HEK293 (cell line): ENCODE data around the gene ELAC2.

Experiments
- CTCF ChIP-seq: fragments of 450-650 bp; formaldehyde crosslinking; IDR thresholded peaks from 2 replicates; pipeline ENCODE4 v1.5.1; 2016; ENCODE audit warnings: missing biosample characterization, missing genetic modification characterization
- GLI2 ChIP-seq: fragments of 450-650 bp; formaldehyde crosslinking; IDR thresholded peaks from 2 replicates; pipeline ENCODE4; 2017; ENCODE audit warnings: missing biosample characterization, missing genetic modification characterization, low read depth, borderline replicate concordance
- WT1 ChIP-seq: fragments of 450-650 bp; formaldehyde crosslinking; IDR thresholded peaks from 2 replicates; pipeline ENCODE4 v1.5.1; 2016; ENCODE audit warnings: missing biosample characterization, missing genetic modification characterization
- ZNF10 ChIP-seq: fragments of 450-650 bp; formaldehyde crosslinking; IDR thresholded peaks from 2 replicates; pipeline ENCODE4 v1.5.1; 2017; ENCODE audit warnings: missing biosample characterization, missing genetic modification characterization
- ZNF138 ChIP-seq: fragments of 450-650 bp; formaldehyde crosslinking; IDR thresholded peaks from 2 replicates; pipeline ENCODE4 v1.5.1; 2016; ENCODE audit warnings: missing biosample characterization, missing genetic modification characterization, borderline replicate concordance
- ZNF274 ChIP-seq, 2 experiments: fragments of 200-500 bp in 1 of 2; fragments of 450-650 bp in 1 of 2; sonication (Bioruptor generic) in 1 of 2; formaldehyde crosslinking in 1 of 2; IDR thresholded peaks; 2 replicates each; pipeline versions ENCODE4 v1.5.1 to v1.6.1; 2014 to 2016; ENCODE audit warnings: borderline replicate concordance in 1 of 2, inconsistent platforms in 1 of 2, low read length in 1 of 2, missing biosample characterization in 1 of 2, missing genetic modification characterization in 1 of 2
- ZNF521 ChIP-seq: fragments of 450-650 bp; formaldehyde crosslinking; IDR thresholded peaks from 2 replicates; pipeline ENCODE4 v1.5.1; 2017; ENCODE audit warnings: missing biosample characterization, mild to moderate bottlenecking, missing genetic modification characterization
- ZNF629 ChIP-seq: fragments of 450-650 bp; formaldehyde crosslinking; IDR thresholded peaks from 2 replicates; pipeline ENCODE4 v1.5.1; 2017; ENCODE audit warnings: missing biosample characterization, missing genetic modification characterization
- ZNF660 ChIP-seq: fragments of 450-650 bp; IDR thresholded peaks from 2 replicates; pipeline ENCODE4 v1.5.1; 2018; ENCODE audit warnings: missing biosample characterization, mild to moderate bottlenecking, missing genetic modification characterization
- TF ChIP-seq, protein P1 (sequence below): fragments of 450-650 bp; formaldehyde crosslinking; IDR thresholded peaks from 2 replicates; pipeline ENCODE4 v1.5.1; 2016; ENCODE audit warnings: missing biosample characterization, missing genetic modification characterization, low read depth
- TF ChIP-seq, protein P2 (sequence below): fragments of 450-650 bp; formaldehyde crosslinking; IDR thresholded peaks from 2 replicates; pipeline ENCODE4 v1.5.1; 2016; ENCODE audit warnings: missing biosample characterization, missing genetic modification characterization
- TF ChIP-seq, protein P3 (sequence below): fragments of 450-650 bp; formaldehyde crosslinking; IDR thresholded peaks from 2 replicates; pipeline ENCODE4 v1.5.1; 2016; ENCODE audit warnings: missing biosample characterization, missing genetic modification characterization
- TF ChIP-seq, protein P4 (sequence below): fragments of 450-650 bp; formaldehyde crosslinking; IDR thresholded peaks from 2 replicates; pipeline ENCODE4 v1.5.1; 2016; ENCODE audit warnings: missing biosample characterization, missing genetic modification characterization
- TF ChIP-seq, protein P5 (sequence below): fragments of 450-650 bp; formaldehyde crosslinking; conservative IDR thresholded peaks from 2 replicates; pipeline ENCODE4 v1.5.1; 2016; ENCODE audit warnings: low read depth, missing biosample characterization, missing genetic modification characterization

DNA sequence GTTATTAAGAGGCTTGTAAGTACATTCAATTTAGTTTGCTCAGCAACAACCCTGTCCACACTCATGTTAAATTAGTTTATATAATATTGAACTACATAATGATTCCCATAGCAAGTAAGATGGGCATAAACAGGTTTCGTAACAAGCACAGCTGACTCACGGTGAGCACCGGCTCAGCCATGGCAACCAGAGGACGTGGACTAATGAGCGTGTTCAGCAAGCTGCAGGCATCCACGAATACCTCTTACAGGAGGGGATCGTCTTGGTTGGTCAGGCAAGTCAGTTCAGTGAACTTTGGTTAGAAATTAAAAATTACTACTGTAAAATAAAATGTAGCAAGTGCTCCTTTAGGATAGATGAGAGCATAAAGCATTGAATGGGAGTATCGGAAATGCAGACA lies 58.4 kb downstream of the ELAC2 start:
- TF ChIP-seq WT1 (tag by site-specific recombination), result no peak
- TF ChIP-seq ZNF629 (tag by site-specific recombination), result no peak
- TF ChIP-seq, protein P1, sequence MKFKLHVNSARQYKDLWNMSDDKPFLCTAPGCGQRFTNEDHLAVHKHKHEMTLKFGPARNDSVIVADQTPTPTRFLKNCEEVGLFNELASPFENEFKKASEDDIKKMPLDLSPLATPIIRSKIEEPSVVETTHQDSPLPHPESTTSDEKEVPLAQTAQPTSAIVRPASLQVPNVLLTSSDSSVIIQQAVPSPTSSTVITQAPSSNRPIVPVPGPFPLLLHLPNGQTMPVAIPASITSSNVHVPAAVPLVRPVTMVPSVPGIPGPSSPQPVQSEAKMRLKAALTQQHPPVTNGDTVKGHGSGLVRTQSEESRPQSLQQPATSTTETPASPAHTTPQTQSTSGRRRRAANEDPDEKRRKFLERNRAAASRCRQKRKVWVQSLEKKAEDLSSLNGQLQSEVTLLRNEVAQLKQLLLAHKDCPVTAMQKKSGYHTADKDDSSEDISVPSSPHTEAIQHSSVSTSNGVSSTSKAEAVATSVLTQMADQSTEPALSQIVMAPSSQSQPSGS (tag by site-specific recombination), result no peak
- no peak for TF ChIP-seq ZNF274 (IDR thresholded peaks at IDR 0.05; ENCODE audit: low read length)
- TF ChIP-seq ZNF274 (tag by site-specific recombination; IDR thresholded peaks at IDR 0.05; ENCODE audit: borderline replicate concordance), result no peak
- TF ChIP-seq, protein P2, sequence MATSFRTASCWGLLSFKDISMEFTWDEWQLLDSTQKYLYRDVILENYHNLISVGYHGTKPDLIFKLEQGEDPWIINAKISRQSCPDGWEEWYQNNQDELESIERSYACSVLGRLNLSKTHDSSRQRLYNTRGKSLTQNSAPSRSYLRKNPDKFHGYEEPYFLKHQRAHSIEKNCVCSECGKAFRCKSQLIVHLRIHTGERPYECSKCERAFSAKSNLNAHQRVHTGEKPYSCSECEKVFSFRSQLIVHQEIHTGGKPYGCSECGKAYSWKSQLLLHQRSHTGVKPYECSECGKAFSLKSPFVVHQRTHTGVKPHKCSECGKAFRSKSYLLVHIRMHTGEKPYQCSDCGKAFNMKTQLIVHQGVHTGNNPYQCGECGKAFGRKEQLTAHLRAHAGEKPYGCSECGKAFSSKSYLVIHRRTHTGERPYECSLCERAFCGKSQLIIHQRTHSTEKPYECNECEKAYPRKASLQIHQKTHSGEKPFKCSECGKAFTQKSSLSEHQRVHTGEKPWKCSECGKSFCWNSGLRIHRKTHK (tag by site-specific recombination), result no peak
- TF ChIP-seq ZNF10 (tag by site-specific recombination), result no peak
- TF ChIP-seq, protein P3, sequence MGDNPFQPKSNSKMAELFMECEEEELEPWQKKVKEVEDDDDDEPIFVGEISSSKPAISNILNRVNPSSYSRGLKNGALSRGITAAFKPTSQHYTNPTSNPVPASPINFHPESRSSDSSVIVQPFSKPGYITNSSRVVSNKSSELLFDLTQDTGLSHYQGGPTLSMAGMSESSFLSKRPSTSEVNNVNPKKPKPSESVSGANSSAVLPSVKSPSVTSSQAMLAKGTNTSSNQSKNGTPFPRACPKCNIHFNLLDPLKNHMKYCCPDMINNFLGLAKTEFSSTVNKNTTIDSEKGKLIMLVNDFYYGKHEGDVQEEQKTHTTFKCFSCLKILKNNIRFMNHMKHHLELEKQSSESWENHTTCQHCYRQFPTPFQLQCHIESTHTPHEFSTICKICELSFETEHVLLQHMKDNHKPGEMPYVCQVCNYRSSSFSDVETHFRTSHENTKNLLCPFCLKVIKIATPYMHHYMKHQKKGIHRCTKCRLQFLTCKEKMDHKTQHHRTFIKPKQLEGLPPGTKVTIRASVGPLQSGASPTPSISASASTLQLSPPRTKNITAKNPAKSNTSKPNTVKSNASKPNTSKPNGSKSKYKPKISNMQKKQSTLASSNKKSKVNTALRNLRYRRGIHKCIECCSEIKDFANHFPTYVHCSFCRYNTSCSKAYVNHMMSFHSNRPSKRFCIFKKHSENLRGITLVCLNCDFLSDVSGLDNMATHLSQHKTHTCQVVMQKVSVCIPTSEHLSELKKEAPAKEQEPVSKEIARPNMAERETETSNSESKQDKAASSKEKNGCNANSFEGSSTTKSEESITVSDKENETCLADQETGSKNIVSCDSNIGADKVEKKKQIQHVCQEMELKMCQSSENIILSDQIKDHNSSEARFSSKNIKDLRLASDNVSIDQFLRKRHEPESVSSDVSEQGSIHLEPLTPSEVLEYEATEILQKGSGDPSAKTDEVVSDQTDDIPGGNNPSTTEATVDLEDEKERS (tag by site-specific recombination), result no peak
- no peak for TF ChIP-seq CTCF (tag by site-specific recombination)
- no peak for TF ChIP-seq ZNF660 (tag by site-specific recombination)
- TF ChIP-seq, protein P4, sequence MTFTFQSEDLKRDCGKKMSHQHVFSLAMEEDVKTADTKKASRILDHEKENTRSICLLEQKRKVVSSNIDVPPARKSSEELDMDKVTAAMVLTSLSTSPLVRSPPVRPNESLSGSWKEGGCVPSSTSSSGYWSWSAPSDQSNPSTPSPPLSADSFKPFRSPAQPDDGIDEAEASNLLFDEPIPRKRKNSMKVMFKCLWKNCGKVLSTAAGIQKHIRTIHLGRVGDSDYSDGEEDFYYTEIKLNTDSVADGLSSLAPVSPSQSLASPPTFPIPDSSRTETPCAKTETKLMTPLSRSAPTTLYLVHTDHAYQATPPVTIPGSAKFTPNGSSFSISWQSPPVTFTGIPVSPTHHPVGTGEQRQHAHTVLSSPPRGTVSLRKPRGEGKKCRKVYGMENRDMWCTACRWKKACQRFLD (tag by site-specific recombination), result no peak
- TF ChIP-seq, protein P5, sequence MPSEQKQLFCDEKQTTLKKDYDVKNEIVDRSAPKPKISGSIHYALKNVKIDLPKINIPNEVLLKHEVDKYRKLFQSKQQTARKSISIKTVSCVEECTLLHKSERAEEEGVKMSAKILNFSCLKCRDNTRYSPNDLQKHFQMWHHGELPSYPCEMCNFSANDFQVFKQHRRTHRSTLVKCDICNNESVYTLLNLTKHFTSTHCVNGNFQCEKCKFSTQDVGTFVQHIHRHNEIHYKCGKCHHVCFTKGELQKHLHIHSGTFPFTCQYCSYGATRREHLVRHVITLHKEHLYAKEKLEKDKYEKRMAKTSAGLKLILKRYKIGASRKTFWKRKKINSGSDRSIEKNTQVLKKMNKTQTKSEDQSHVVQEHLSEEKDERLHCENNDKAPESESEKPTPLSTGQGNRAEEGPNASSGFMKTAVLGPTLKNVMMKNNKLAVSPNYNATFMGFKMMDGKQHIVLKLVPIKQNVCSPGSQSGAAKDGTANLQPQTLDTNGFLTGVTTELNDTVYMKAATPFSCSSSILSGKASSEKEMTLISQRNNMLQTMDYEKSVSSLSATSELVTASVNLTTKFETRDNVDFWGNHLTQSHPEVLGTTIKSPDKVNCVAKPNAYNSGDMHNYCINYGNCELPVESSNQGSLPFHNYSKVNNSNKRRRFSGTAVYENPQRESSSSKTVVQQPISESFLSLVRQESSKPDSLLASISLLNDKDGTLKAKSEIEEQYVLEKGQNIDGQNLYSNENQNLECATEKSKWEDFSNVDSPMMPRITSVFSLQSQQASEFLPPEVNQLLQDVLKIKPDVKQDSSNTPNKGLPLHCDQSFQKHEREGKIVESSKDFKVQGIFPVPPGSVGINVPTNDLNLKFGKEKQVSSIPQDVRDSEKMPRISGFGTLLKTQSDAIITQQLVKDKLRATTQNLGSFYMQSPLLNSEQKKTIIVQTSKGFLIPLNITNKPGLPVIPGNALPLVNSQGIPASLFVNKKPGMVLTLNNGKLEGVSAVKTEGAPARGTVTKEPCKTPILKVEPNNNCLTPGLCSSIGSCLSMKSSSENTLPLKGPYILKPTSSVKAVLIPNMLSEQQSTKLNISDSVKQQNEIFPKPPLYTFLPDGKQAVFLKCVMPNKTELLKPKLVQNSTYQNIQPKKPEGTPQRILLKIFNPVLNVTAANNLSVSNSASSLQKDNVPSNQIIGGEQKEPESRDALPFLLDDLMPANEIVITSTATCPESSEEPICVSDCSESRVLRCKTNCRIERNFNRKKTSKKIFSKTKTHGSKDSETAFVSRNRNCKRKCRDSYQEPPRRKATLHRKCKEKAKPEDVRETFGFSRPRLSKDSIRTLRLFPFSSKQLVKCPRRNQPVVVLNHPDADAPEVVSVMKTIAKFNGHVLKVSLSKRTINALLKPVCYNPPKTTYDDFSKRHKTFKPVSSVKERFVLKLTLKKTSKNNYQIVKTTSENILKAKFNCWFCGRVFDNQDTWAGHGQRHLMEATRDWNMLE, result no peak
- no peak for TF ChIP-seq GLI2 (tag by site-specific recombination)
- no peak for TF ChIP-seq ZNF521 (tag by site-specific recombination)
- no peak for TF ChIP-seq ZNF138 (tag by site-specific recombination)
